Adrenal gland (tissue), 5 donors: Measurements from ENCODE around the gene PKD1.

Source experiments
- POLR2A ChIP-seq, 2 donors: fragments of 450-650 bp; IDR thresholded peaks; one replicate each; pipeline ENCODE4 v1.6.1; 2017; ENCODE audit warnings: antibody characterized with exemption in 2 of 2, mild to moderate bottlenecking in 2 of 2, moderate library complexity in 1 of 2
- TF ChIP-seq, protein P1 (sequence below), 6 experiments: fragments of 450-650 bp in 4 of 6; fragments of 200-600 bp in 2 of 6; sonication (generic) in 1 of 6; IDR thresholded peaks; 1 replicate in 5 of 6; 2 replicates in 1 of 6; pipeline versions ENCODE4 v1.5.1 to v1.8.0; 2016 to 2021; ENCODE audit warnings: antibody characterized with exemption in 6 of 6, mild to moderate bottlenecking in 2 of 6, moderate library complexity in 1 of 6
- donor health status: DM: no; HTN: no; CAD: no.

GRCh38 chr16:2147378-2147777 is 11.7 kb upstream of the PKD1 start:
- TF ChIP-seq, protein P1, sequence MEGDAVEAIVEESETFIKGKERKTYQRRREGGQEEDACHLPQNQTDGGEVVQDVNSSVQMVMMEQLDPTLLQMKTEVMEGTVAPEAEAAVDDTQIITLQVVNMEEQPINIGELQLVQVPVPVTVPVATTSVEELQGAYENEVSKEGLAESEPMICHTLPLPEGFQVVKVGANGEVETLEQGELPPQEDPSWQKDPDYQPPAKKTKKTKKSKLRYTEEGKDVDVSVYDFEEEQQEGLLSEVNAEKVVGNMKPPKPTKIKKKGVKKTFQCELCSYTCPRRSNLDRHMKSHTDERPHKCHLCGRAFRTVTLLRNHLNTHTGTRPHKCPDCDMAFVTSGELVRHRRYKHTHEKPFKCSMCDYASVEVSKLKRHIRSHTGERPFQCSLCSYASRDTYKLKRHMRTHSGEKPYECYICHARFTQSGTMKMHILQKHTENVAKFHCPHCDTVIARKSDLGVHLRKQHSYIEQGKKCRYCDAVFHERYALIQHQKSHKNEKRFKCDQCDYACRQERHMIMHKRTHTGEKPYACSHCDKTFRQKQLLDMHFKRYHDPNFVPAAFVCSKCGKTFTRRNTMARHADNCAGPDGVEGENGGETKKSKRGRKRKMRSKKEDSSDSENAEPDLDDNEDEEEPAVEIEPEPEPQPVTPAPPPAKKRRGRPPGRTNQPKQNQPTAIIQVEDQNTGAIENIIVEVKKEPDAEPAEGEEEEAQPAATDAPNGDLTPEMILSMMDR (IDR thresholded peaks at IDR 0.05): no peak
- TF ChIP-seq POLR2A (IDR thresholded peaks at IDR 0.05): no peak
